Prostate gland (tissue), 2 donors: Measurements from ENCODE around the gene DPPA4. TPM values are rescaled to one million over a fixed set of nuclear protein-coding genes. Genes with fewer than 3 reads are reported as not detected.

Experiments
- DNase-seq: peaks from one replicate; pipeline ENCODE4 v3.0.0-alpha.2; 2019; ENCODE audit warnings: low spot score
- H3K27ac ChIP-seq, 2 donors: fragments of 200-600 bp; sonication (generic); 2 replicates each; pipeline ENCODE4 v1.5.1; 2017 to 2019
- H3K27me3 ChIP-seq: fragments of 200-600 bp; sonication (generic); replicated peaks from 2 replicates; pipeline ENCODE4 v1.5.1; 2019; ENCODE audit not compliant: insufficient read depth
- H3K36me3 ChIP-seq, 2 donors: fragments of 200-600 bp; sonication (generic); 1 replicate in 1 of 2; 2 replicates in 1 of 2; pipeline versions ENCODE4 v1.5.1 to v1.8.1; 2017 to 2019
- H3K4me1 ChIP-seq: fragments of 200-600 bp; sonication (generic); replicated peaks from 2 replicates; pipeline ENCODE4 v1.5.1; 2019
- H3K4me3 ChIP-seq, 2 donors: fragments of 200-600 bp; sonication (generic); 2 replicates each; pipeline ENCODE4 v1.5.1; 2017 to 2019
- H3K9me3 ChIP-seq: fragments of 200-600 bp; sonication (generic); 2 replicates; pipeline ENCODE4 v1.5.1; 2017
- POLR2A ChIP-seq: fragments of 450-650 bp; IDR thresholded peaks from one replicate; pipeline ENCODE4 v1.6.1; 2016; ENCODE audit warnings: antibody characterized with exemption, mild to moderate bottlenecking
- POLR2AphosphoS5 ChIP-seq: sonication (generic); formaldehyde crosslinking; IDR thresholded peaks from one replicate; pipeline ENCODE4 v1.6.1; 2017; ENCODE audit warnings: antibody characterized with exemption
- WGBS: methylation state at CpG from one replicate; pipeline ENCODE4 v1.1.5; 2018; 5-methylcytosine and 5-hydroxymethylcytosine counted together
- intact Hi-C: fragments of 100-400 bp; cut with DNase I; formaldehyde crosslinking; loops from one replicate; pipeline ENCODE4 v1.14.2; 2022
- total RNA-seq, 2 donors: library from RNA; depleted of rRNA; stranded (reverse); fragments of >200 nt; gene quantifications; one replicate each; pipeline ENCODE4 v1.1.0, GENCODE V29; 2016
- TF ChIP-seq, protein P1 (sequence below), 4 experiments: fragments of 200-600 bp in 2 of 4; fragments of 450-650 bp in 2 of 4; sonication (generic) in 2 of 4; IDR thresholded peaks; 1 replicate in 3 of 4; 2 replicates in 1 of 4; pipeline ENCODE4 v1.5.1; 2016 to 2019; ENCODE audit warnings: antibody characterized with exemption in 4 of 4, mild to moderate bottlenecking in 2 of 4, moderate library complexity in 2 of 4

The DPPA4 gene
- total RNA-seq, 2 donors from 2014 or later: 9.3 TPM; not detected in 1

DNA sequence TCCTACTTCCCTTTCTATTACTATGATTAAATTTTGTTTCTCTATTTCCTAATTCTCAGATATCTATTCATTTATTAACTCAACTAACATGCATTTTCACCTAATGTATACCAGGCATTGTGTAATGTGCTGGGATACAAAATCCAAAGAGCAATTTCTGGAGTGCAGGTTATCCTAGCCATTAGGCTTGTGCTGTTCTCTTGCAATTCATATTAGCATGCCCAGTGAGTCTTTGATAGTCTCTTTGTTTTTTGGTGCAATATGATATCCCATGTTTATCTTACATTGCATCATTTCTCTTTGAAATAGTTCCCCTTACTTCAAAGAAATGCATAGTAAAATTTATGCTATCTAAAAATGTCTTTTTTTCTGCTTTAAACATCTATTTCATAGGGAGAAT is 13.9 kb upstream of the DPPA4 start:
- no peaks in the 10 kb centered on the region for H3K27me3 ChIP-seq
- no peaks in the 10 kb centered on the region for H3K36me3 ChIP-seq
- no peak overlapping the region for H3K4me3 ChIP-seq
- no peaks in the 10 kb centered on the region for H3K9me3 ChIP-seq
- no peak for DNase-seq
- no peak overlapping the region for H3K27ac ChIP-seq
- TF ChIP-seq, protein P1, sequence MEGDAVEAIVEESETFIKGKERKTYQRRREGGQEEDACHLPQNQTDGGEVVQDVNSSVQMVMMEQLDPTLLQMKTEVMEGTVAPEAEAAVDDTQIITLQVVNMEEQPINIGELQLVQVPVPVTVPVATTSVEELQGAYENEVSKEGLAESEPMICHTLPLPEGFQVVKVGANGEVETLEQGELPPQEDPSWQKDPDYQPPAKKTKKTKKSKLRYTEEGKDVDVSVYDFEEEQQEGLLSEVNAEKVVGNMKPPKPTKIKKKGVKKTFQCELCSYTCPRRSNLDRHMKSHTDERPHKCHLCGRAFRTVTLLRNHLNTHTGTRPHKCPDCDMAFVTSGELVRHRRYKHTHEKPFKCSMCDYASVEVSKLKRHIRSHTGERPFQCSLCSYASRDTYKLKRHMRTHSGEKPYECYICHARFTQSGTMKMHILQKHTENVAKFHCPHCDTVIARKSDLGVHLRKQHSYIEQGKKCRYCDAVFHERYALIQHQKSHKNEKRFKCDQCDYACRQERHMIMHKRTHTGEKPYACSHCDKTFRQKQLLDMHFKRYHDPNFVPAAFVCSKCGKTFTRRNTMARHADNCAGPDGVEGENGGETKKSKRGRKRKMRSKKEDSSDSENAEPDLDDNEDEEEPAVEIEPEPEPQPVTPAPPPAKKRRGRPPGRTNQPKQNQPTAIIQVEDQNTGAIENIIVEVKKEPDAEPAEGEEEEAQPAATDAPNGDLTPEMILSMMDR (IDR thresholded peaks at IDR 0.05): no peak
- TF ChIP-seq POLR2A (no peak), POLR2AphosphoS5 (no peak)
- no peaks in the 10 kb centered on the region for H3K4me1 ChIP-seq
- intact Hi-C loops: no loop called here

DNA sequence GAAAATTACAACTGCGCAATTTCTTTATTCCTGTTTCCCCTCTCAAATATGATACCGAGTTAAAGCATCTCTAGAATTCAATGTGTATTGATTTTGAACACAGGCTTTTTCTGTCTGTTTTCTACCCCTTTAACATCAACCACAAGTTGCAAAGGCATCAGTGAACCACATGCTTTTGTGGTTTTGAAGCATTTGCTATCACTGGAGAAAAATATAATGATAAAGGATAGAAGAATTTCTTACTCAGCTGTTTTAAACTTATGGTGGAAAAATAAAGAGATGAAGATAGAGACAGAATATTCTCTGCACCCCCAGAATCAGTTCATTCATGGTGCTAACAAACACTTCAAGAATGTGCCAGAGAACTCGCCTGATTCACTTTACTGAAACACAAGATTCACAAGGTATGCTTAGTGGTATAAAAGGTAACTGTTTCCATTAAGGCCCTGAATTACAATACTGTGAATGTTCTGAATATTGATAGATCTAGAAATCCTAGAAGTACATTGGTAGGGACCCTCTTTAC is 9.5 kb upstream of the DPPA4 start:
- 82% methylated on average over 3 of the region's 3 CpGs for WGBS
- Histone ChIP-seq H3K36me3 (no peaks in the 10 kb centered on the region), H3K27me3 (no peaks in the 10 kb centered on the region), H3K4me3 (no peak overlapping the region), H3K9me3 (no peaks in the 10 kb centered on the region), H3K4me1 (no peaks in the 10 kb centered on the region), H3K27ac (no peak overlapping the region)
- TF ChIP-seq, protein P1 (IDR thresholded peaks at IDR 0.05): no peak
- TF ChIP-seq POLR2AphosphoS5: no peak
- TF ChIP-seq POLR2A: no peak
- intact Hi-C loops: no loop called here
- DNase-seq: no peak

DNA sequence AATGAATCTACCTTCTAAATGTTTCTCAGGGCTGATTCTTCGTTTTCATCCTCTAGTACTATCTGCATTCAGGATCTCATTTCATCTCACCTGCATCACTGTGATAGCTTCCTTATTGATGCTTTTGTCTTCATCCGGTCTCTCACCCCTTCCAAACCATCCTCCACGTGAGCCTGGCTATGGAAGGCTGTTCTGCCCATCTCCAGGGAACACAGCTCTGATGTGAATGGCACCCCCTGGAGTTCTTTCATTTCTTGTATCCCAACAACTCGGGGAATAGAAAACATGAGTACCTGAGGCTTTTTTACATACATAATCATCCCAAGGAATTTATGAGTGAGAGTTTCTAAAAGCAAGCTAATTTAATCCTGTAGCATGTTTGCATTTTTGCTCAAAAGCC is 8.8 kb upstream of the DPPA4 start:
- Histone ChIP-seq H3K27me3 (no peaks in the 10 kb centered on the region), H3K4me1 (no peaks in the 10 kb centered on the region), H3K4me3 (no peak overlapping the region), H3K9me3 (no peaks in the 10 kb centered on the region), H3K36me3 (no peaks in the 10 kb centered on the region), H3K27ac (no peak overlapping the region)
- no peak for DNase-seq
- 60% methylated on average over 4 of the region's 4 CpGs for WGBS
- TF ChIP-seq, protein P1 (IDR thresholded peaks at IDR 0.05): no peak
- TF ChIP-seq POLR2A (no peak), POLR2AphosphoS5 (no peak)
- intact Hi-C loops: no loop called here

DNA sequence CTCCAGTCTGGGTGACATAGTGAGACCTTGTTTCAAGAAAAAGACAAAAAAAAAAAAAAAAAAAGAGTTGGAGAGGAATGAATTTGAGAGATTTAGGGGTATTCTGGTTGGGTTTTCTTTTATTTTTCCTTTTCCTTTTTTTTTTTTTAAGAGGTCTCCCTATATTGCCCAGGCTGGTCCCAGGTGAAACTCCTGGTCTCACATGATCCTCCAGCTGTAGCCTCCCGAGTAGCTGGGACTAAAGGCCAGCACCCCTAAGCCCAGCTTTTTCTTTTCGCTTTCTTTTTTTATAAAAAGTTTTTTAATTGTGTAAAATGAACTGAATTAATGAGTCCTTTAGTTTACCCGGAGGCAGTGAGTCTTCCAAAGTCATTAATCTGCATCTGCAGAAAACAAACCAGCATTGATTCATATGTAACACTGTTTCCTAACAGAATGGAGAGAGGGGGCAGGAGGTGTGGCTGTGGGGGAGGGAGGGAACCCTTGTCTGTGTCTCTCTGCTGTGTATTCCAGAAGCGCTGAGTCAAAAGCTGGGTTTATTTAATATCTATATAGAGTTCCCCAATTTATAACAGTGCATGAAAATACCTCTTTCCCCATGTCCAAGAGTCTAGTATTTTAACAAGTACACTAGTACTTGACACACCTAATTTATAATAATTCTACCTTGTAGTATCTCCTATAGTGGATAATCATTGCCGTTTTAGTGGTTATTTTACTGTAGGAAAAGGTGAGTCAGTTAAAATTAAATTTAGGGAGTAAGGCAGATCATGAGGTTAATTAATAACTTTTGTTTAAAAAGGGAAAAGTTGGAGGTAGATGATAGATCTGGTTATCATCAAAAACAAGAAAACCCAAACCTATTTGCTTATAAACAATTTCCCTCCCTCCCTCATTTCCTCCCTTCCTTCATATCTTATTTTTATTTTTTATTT is 2.6 kb upstream of the DPPA4 start:
- TF ChIP-seq, protein P1 (IDR thresholded peaks at IDR 0.05): no peak
- TF ChIP-seq POLR2A: no peak
- no peak for TF ChIP-seq POLR2AphosphoS5
- DNase-seq: no peak
- Histone ChIP-seq H3K36me3 (no peaks in the 10 kb centered on the region), H3K4me1 (no peaks in the 10 kb centered on the region), H3K9me3 (no peaks in the 10 kb centered on the region), H3K27me3 (no peaks in the 10 kb centered on the region), H3K27ac (no peak overlapping the region), H3K4me3 (no peak overlapping the region)
- WGBS: 62% methylated on average over 5 of the region's 5 CpGs
- intact Hi-C loops: no loop called here

DNA sequence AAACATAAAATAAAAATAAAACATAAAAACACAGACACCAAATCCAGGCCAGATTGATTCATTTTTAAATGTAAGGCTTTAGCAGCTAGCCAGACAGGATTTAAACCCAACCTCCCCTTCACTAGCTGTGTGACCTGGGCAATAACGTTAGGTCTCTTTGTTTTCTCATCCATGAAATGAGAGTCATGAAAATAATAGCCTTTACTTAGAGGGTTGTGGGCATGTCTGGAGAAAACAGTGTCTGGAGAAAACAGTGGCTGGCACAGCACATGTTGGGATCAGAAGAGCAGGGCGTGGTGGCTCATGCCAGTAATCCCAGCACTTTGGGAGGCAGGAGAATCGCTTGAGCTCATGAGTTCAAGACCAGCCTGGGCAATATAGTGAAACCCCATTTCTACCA is 1.9 kb upstream of the DPPA4 start:
- no peak for DNase-seq
- no peaks in the 10 kb centered on the region for H3K27me3 ChIP-seq
- 62% methylated on average over 3 of the region's 3 CpGs for WGBS
- H3K4me3 ChIP-seq: no peak overlapping the region
- no peak overlapping the region for H3K27ac ChIP-seq
- H3K9me3 ChIP-seq: no peaks in the 10 kb centered on the region
- TF ChIP-seq POLR2AphosphoS5: no peak
- no peak for TF ChIP-seq POLR2A
- TF ChIP-seq, protein P1 (IDR thresholded peaks at IDR 0.05): no peak
- H3K4me1 ChIP-seq: no peaks in the 10 kb centered on the region
- intact Hi-C loops: no loop called here
- H3K36me3 ChIP-seq: no peaks in the 10 kb centered on the region
